K562 (cell line): ENCODE measurements around the gene BZW2.
A peak's percentile ranks its signal among the peaks of the same experiment; 100 is the strongest.

Experiments used
- FOXA1 ChIP-seq: fragments of 450-650 bp; IDR thresholded peaks from 2 replicates; pipeline ENCODE4 v1.6.1; 2016; ENCODE audit warnings: mild to moderate bottlenecking, borderline replicate concordance
- MECOM ChIP-seq: fragments of 250-450 bp; sonication (Bioruptor Pico); IDR thresholded peaks from 2 replicates; pipeline ENCODE4 v1.8.0; 2022; ENCODE audit warnings: inconsistent platforms
- MXI1 ChIP-seq: IDR thresholded peaks from 2 replicates; pipeline ENCODE4 v1.6.1; 2011; ENCODE audit warnings: low read depth, mild to moderate bottlenecking, improper control_type of control experiment, low read length
- POLR2A ChIP-seq: fragments of 450-650 bp; conservative IDR thresholded peaks from 2 replicates; pipeline ENCODE4 v1.6.1; 2016
- RAD51 ChIP-seq: fragments of 450-650 bp; IDR thresholded peaks from 2 replicates; pipeline ENCODE4 v1.7.1; 2016; ENCODE audit warnings: low read depth, mild to moderate bottlenecking, borderline replicate concordance
- TEAD4 ChIP-seq, 2 experiments: sonication (generic) in 1 of 2; formaldehyde crosslinking in 1 of 2; IDR thresholded peaks; 2 replicates each; pipeline versions ENCODE4 v1.6.1 to v1.8.0; 2012 to 2022; ENCODE audit warnings: borderline replicate concordance in 1 of 2, inconsistent platforms in 1 of 2, low read length in 1 of 2, mild to moderate bottlenecking in 1 of 2, missing genetic modification reagents in 1 of 2
- ZNF23 ChIP-seq: fragments of 250-450 bp; sonication (Bioruptor Pico); IDR thresholded peaks from 2 replicates; pipeline ENCODE4 v1.4.0; 2020; ENCODE audit warnings: mild to moderate bottlenecking
- TF ChIP-seq, protein P1 (sequence below): fragments of 250-450 bp; sonication (Bioruptor Pico); IDR thresholded peaks from 2 replicates; pipeline ENCODE4 v1.8.0; 2022; ENCODE audit warnings: inconsistent platforms, mild to moderate bottlenecking, moderate library complexity, borderline replicate concordance
- TF ChIP-seq, protein P2 (sequence below), 3 experiments: IDR thresholded peaks in 2 of 3; conservative IDR thresholded peaks in 1 of 3; 2 replicates each; pipeline ENCODE4 v1.5.1; 2011 to 2012; ENCODE audit warnings: low read length in 3 of 3, mild to moderate bottlenecking in 3 of 3, control low read depth in 2 of 3, improper control_type of control experiment in 1 of 3, inconsistent platforms in 1 of 3, low read depth in 1 of 3, mixed read lengths in 1 of 3, moderate library complexity in 1 of 3; ENCODE audit not compliant: insufficient read depth in 2 of 3

DNA sequence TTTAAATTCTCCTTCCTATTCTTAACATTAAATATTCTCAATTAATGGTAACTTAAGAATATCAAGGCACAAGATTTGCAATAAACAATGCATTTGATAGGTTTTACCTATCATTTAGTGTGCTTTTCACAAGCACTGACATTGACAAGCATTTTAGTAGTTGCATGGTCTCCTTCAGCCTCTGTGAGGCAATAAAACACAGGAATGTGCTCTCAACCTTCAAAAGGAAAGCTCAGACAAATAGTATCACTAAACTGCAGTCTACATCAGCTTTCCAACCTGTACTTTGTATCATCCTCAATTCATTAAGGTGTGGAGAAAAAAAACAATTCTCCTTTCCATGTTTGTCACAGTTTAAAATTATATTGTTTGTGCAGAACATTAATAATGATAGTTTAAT is 56.5 kb downstream of the BZW2 start:
- no peak for TF ChIP-seq MXI1
- no peak for TF ChIP-seq TEAD4 (IDR thresholded peaks at IDR 0.05; ENCODE audit: low read length)
- TF ChIP-seq TEAD4 (CRISPR knock-in tag; IDR thresholded peaks at IDR 0.05; ENCODE audit: borderline replicate concordance): no peak
- TF ChIP-seq MECOM: no peak
- TF ChIP-seq FOXA1: no peak
- TF ChIP-seq ZNF23 (CRISPR knock-in tag): no peak
- TF ChIP-seq RAD51: no peak
- TF ChIP-seq, protein P1, sequence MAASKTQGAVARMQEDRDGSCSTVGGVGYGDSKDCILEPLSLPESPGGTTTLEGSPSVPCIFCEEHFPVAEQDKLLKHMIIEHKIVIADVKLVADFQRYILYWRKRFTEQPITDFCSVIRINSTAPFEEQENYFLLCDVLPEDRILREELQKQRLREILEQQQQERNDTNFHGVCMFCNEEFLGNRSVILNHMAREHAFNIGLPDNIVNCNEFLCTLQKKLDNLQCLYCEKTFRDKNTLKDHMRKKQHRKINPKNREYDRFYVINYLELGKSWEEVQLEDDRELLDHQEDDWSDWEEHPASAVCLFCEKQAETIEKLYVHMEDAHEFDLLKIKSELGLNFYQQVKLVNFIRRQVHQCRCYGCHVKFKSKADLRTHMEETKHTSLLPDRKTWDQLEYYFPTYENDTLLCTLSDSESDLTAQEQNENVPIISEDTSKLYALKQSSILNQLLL (CRISPR knock-in tag): no peak
- TF ChIP-seq, protein P2, sequence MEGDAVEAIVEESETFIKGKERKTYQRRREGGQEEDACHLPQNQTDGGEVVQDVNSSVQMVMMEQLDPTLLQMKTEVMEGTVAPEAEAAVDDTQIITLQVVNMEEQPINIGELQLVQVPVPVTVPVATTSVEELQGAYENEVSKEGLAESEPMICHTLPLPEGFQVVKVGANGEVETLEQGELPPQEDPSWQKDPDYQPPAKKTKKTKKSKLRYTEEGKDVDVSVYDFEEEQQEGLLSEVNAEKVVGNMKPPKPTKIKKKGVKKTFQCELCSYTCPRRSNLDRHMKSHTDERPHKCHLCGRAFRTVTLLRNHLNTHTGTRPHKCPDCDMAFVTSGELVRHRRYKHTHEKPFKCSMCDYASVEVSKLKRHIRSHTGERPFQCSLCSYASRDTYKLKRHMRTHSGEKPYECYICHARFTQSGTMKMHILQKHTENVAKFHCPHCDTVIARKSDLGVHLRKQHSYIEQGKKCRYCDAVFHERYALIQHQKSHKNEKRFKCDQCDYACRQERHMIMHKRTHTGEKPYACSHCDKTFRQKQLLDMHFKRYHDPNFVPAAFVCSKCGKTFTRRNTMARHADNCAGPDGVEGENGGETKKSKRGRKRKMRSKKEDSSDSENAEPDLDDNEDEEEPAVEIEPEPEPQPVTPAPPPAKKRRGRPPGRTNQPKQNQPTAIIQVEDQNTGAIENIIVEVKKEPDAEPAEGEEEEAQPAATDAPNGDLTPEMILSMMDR (IDR thresholded peaks at IDR 0.05 in 2 of 3, conservative IDR thresholded peaks at IDR 0.05 in 1 of 3; ENCODE audit: insufficient read depth in 2 of 3, low read depth in 1 of 3, low read length in 3 of 3): peak in 1 of 3 experiments; percentile 33; a peak in 2 of 6 replicates
- no peak for TF ChIP-seq POLR2A
